OCI-LY7 (cell line): ENCODE measurements around the gene BCLAF1. TPM values are rescaled to one million over a fixed set of nuclear protein-coding genes. Genes with fewer than 3 reads are reported as not detected.

Experiments used
- BruUV-seq: library from RNA; stranded (reverse); fragments of 400-500 nt; replicated peaks from 2 replicates; lab custom pipeline; 2021; lab: Mats Ljungman, UMichigan
- CTCF ChIA-PET: fragments of 300-600 bp; sonication (Branson Sonifier 250); formaldehyde crosslinking; loops from one replicate; lab custom pipeline; 2022; ENCODE audit warnings: antibody characterized with exemption; ENCODE audit not compliant: unreplicated experiment; lab: Charles Lee
- POLR2A ChIA-PET: fragments of 300-600 bp; sonication (Branson Sonifier 250); formaldehyde crosslinking; loops from one replicate; lab custom pipeline; 2022; ENCODE audit warnings: antibody characterized with exemption; lab: Charles Lee
- DNase-seq: peaks from one replicate; pipeline ENCODE4 v3.0.0-alpha.2; 2015; ENCODE audit warnings: low spot score
- H2AFZ ChIP-seq: fragments of 200-600 bp; sonication (generic), shearing (Covaris generic); 2 replicates; pipeline ENCODE4 v1.6.1; 2014; ENCODE audit warnings: mild to moderate bottlenecking, antibody characterized with exemption, low read length, moderate library complexity
- H3K27ac ChIP-seq: fragments of 200-600 bp; sonication (generic); 2 replicates; pipeline ENCODE4 v1.5.1; 2014; ENCODE audit warnings: mixed run types, low read depth, mild to moderate bottlenecking, moderate library complexity, low read length, inconsistent platforms; ENCODE audit not compliant: poor library complexity, severe bottlenecking
- H3K36me3 ChIP-seq: fragments of 200-600 bp; sonication (generic); 2 replicates; pipeline ENCODE4 v1.6.1; 2014; ENCODE audit warnings: mild to moderate bottlenecking, antibody characterized with exemption, low read length, moderate library complexity, mixed read lengths; ENCODE audit not compliant: insufficient read depth
- H3K4me1 ChIP-seq: fragments of 200-600 bp; sonication (generic); 2 replicates; pipeline ENCODE4 v1.5.1; 2014; ENCODE audit warnings: mild to moderate bottlenecking, low read length; ENCODE audit not compliant: insufficient read depth, poor library complexity, severe bottlenecking
- H3K4me2 ChIP-seq: fragments of 200-600 bp; sonication (generic); 2 replicates; pipeline ENCODE4 v1.6.1; 2014; ENCODE audit warnings: mild to moderate bottlenecking, low read length
- H3K4me3 ChIP-seq: fragments of 200-600 bp; sonication (generic); 2 replicates; pipeline ENCODE4 v1.5.1; 2014; ENCODE audit warnings: mild to moderate bottlenecking, low read depth, low read length; ENCODE audit not compliant: poor library complexity, severe bottlenecking
- H3K79me2 ChIP-seq: fragments of 200-600 bp; sonication (generic); 2 replicates; pipeline ENCODE4 v1.6.1; 2016; ENCODE audit warnings: low read depth, mild to moderate bottlenecking, low read length, moderate library complexity, mixed read lengths; ENCODE audit not compliant: insufficient read depth
- H3K9me2 ChIP-seq: fragments of 200-600 bp; sonication (generic); 2 replicates; pipeline ENCODE4 v1.6.1; 2016; ENCODE audit warnings: mild to moderate bottlenecking, low read length, mixed read lengths; ENCODE audit not compliant: insufficient read depth
- H3K9me3 ChIP-seq: fragments of 200-600 bp; sonication (generic); 2 replicates; pipeline ENCODE4 v1.6.1; 2014; ENCODE audit warnings: mild to moderate bottlenecking, mixed run types, low read length, mixed read lengths
- H4K20me1 ChIP-seq: fragments of 200-600 bp; sonication (generic); 2 replicates; pipeline ENCODE4 v1.6.1; 2014; ENCODE audit warnings: mild to moderate bottlenecking, antibody characterized with exemption, low read length, moderate library complexity, mixed read lengths; ENCODE audit not compliant: insufficient read depth
- EZH2phosphoT487 ChIP-seq: fragments of 200-600 bp; sonication (generic); IDR thresholded peaks from 2 replicates; pipeline ENCODE4 v1.6.1; 2018; ENCODE audit warnings: low read depth, borderline replicate concordance, mild to moderate bottlenecking, mixed run types, antibody characterized with exemption, low read length, moderate library complexity, mixed read lengths
- intact Hi-C: fragments of 100-400 bp; cut with micrococcal nuclease; formaldehyde crosslinking; loops from one replicate; pipeline ENCODE4 v1.10.0; 2022; ENCODE audit not compliant: unreplicated experiment
- total RNA-seq, 2 experiments: library from RNA; depleted of rRNA in 1 of 2; stranded (reverse); fragments of >200 nt in 1 of 2; shearing (Covaris generic) in 1 of 2; gene quantifications; 2 replicates each; pipeline ENCODE4 v1.2.3, GENCODE V29; 2014 to 2022
- TF ChIP-seq, protein P1 (sequence below): fragments of 200-600 bp; sonication (generic); conservative IDR thresholded peaks from 2 replicates; pipeline ENCODE4 v1.5.1; 2014; ENCODE audit warnings: mild to moderate bottlenecking, antibody characterized with exemption, low read length, moderate library complexity, mixed read lengths

BCLAF1 gene
- total RNA-seq, 2 experiments from 2014 or later: 130 to 186 TPM

DNA sequence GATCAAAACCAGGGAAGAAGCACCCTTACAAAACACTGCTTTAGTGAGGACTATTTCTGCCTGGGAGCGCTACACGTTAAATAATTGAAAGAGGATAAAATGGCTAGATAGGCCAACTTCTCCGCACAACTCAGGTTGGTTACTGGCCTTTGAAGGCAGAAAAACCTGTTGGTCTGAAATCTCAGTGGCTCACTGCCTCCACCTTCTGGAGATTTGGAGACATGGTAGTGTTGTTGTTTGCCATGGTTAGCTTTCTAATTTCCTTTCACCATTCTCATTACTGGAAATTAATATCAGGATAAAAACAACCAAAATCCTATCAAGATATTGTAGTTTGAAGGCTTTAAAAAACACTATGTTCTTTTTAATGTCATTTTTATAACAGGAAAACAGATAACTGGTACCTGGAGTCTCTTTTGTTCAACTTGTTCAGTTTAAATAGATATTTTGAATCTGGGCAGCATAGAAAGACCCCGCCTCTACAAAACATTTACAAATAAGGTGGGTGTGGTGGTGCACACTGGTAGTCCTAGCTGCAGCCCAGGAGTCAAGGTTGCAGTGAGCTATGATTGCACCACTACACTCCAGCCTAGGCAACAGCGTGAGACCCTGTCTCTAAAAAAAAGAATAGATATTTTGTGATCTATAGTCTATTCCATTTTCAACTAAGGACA lies 27.5 kb upstream of the BCLAF1 start:
- no peaks in the 10 kb centered on the region for H4K20me1 ChIP-seq
- H3K9me3 ChIP-seq: no peaks in the 10 kb centered on the region
- H2AFZ ChIP-seq: no peak overlapping the region
- intact Hi-C loops: loop anchor here (5.0 to 10.0 kb wide), 2 partner anchors 90 to 782 kb away; no protein-coding TSS in a partner anchor
- no peaks in the 10 kb centered on the region for H3K9me2 ChIP-seq
- H3K4me3 ChIP-seq: no peak overlapping the region
- H3K36me3 ChIP-seq: no peaks in the 10 kb centered on the region
- H3K4me1 ChIP-seq: no peaks in the 10 kb centered on the region
- ChIA-PET CTCF (no interaction called here), POLR2A (interaction anchor here (1.5 to 1.7 kb wide), 3 partner anchors 14 to 91 kb away, joined by 3 to 5 read pairs (median 5); partner anchors contain the start of gene BCLAF1)
- no peak overlapping the region for H3K27ac ChIP-seq
- DNase-seq: peak; percentile 67
- no peak overlapping the region for H3K4me2 ChIP-seq
- no TSS peak for BruUV-seq
- no peaks in the 10 kb centered on the region for H3K79me2 ChIP-seq
- TF ChIP-seq, protein P1, sequence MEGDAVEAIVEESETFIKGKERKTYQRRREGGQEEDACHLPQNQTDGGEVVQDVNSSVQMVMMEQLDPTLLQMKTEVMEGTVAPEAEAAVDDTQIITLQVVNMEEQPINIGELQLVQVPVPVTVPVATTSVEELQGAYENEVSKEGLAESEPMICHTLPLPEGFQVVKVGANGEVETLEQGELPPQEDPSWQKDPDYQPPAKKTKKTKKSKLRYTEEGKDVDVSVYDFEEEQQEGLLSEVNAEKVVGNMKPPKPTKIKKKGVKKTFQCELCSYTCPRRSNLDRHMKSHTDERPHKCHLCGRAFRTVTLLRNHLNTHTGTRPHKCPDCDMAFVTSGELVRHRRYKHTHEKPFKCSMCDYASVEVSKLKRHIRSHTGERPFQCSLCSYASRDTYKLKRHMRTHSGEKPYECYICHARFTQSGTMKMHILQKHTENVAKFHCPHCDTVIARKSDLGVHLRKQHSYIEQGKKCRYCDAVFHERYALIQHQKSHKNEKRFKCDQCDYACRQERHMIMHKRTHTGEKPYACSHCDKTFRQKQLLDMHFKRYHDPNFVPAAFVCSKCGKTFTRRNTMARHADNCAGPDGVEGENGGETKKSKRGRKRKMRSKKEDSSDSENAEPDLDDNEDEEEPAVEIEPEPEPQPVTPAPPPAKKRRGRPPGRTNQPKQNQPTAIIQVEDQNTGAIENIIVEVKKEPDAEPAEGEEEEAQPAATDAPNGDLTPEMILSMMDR: peak; percentile 88
- no peak for TF ChIP-seq EZH2phosphoT487

DNA sequence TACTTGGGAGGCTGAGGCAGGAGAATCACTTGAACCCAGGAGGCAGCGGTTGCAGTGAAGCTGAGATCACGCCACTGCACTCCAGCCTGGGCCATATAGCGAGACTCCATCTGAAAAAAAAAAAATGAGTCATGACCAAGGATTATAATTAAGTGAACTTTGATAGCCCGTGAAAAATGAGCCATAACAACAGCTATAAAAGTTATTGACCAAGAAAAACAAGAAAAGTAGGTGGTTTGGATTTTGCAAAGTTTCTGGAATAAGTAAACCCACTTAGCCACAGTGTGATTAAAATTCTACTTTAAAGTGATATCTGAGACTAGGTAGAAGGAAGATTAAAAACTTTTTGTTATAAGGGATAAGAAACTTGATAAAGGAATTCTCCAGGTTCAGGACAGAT lies 25.9 kb upstream of the BCLAF1 start:
- intact Hi-C loops: loop anchor here (5.0 to 10.0 kb wide), 2 partner anchors 88 to 781 kb away; no protein-coding TSS in a partner anchor
- Histone ChIP-seq H3K79me2 (no peaks in the 10 kb centered on the region), H3K4me3 (no peak overlapping the region), H3K4me2 (no peak overlapping the region), H3K9me3 (no peaks in the 10 kb centered on the region), H3K36me3 (no peaks in the 10 kb centered on the region), H4K20me1 (no peaks in the 10 kb centered on the region), H3K4me1 (no peaks in the 10 kb centered on the region), H3K27ac (no peak overlapping the region), H3K9me2 (no peaks in the 10 kb centered on the region), H2AFZ (no peak overlapping the region)
- CTCF ChIA-PET: no interaction called here
- no peak for TF ChIP-seq EZH2phosphoT487
- TF ChIP-seq, protein P1: no peak
- no peak for DNase-seq
- POLR2A ChIA-PET: interaction anchor here (0.8 kb wide), 1 partner anchor 12 kb away, joined by 3 read pairs; no protein-coding TSS in a partner anchor
- no TSS peak for BruUV-seq

DNA sequence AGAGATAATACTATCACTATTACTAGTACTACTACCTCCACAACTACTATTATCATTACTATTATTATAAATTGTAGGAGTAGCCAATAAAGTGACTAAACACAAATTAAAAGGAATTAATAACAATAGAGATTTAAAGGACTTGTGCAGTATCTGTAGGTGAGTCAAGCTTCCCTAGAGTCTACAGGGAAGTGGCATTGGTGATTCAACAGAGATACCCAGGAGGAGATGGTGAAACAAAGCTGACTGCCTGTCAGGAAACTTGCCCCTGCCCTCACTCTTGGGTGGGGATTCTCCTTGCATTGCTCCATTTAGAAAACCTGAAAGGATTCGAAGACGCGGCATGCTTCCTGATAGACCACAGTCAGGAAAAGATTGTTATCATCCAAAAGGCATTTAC lies 23.3 kb upstream of the BCLAF1 start:
- Histone ChIP-seq H3K9me2 (no peaks in the 10 kb centered on the region), H4K20me1 (no peaks in the 10 kb centered on the region), H2AFZ (no peak overlapping the region), H3K4me2 (no peak overlapping the region), H3K4me1 (no peaks in the 10 kb centered on the region), H3K36me3 (no peaks in the 10 kb centered on the region), H3K4me3 (no peak overlapping the region), H3K79me2 (no peaks in the 10 kb centered on the region), H3K27ac (no peak overlapping the region), H3K9me3 (no peaks in the 10 kb centered on the region)
- no peak for DNase-seq
- TF ChIP-seq, protein P1: no peak
- no peak for TF ChIP-seq EZH2phosphoT487
- POLR2A ChIA-PET: no interaction called here
- no TSS peak for BruUV-seq
- intact Hi-C loops: loop anchor here (10.0 kb wide), 1 partner anchor 778 kb away; no protein-coding TSS in a partner anchor
- CTCF ChIA-PET: no interaction called here
